ENCODE results near the gene RNASE11. TPM values are rescaled to one million over a fixed set of nuclear protein-coding genes. Genes with fewer than 3 reads are reported as not detected.

Gene RNASE11
- total and polyA plus RNA-seq, 9 of the 15 experiments (the other 6 are each of a cell fraction or from before 2014, with no cell fraction given) = 0.16 to 0.29 (median 0.22) TPM; not detected in 6

- TF ChIP-seq CEBPB (tag; IDR thresholded peaks at IDR 0.05) = peak; percentile 43
- no peak for TF ChIP-seq HNRNPUL1 (IDR thresholded peaks at IDR 0.05; ENCODE audit: low read length)
- no peak for TF ChIP-seq ZNF512 (tag; IDR thresholded peaks at IDR 0.05)
- TF ChIP-seq RFX1 (IDR thresholded peaks at IDR 0.05) = no peak
- TF ChIP-seq POLR3A (IDR thresholded peaks at IDR 0.05; ENCODE audit: borderline replicate concordance, extremely low read depth, insufficient read depth, insufficient read length) = peak; percentile 85
- TF ChIP-seq E4F1 (CRISPR knock-in tag; IDR thresholded peaks at IDR 0.05; ENCODE audit: borderline replicate concordance) = no peak
- no peak for TF ChIP-seq HSF4 (CRISPR knock-in tag; IDR thresholded peaks at IDR 0.05; ENCODE audit: borderline replicate concordance)
- TF ChIP-seq SIN3A (IDR thresholded peaks at IDR 0.05; ENCODE audit: borderline replicate concordance in 2 of 2, control insufficient read depth in 1 of 2, low read depth in 2 of 2, low read length in 2 of 2) = no peak; a peak in 1 of 4 replicates
- TF ChIP-seq ZNF830 (CRISPR knock-in tag; IDR thresholded peaks at IDR 0.05) = no peak
- TF ChIP-seq ZNF655 (CRISPR knock-in tag; IDR thresholded peaks at IDR 0.05) = no peak
- peak; percentile 100 for TF ChIP-seq TBP (optimal IDR thresholded peaks at IDR 0.05; ENCODE audit: low read depth, low read length)
- TF ChIP-seq KDM1A (IDR thresholded peaks at IDR 0.05) = peak; percentile 91 to 92
- TF ChIP-seq KAT8 (IDR thresholded peaks at IDR 0.05; ENCODE audit: low read depth) = no peak
- TF ChIP-seq ZBTB7A (IDR thresholded peaks at IDR 0.05; ENCODE audit: borderline replicate concordance, control insufficient read depth, low read depth, low read length) = no peak
- TF ChIP-seq ZNF589 (CRISPR knock-in tag; IDR thresholded peaks at IDR 0.05; ENCODE audit: low read depth) = no peak
- no peak for TF ChIP-seq HEY1 (CRISPR knock-in tag; IDR thresholded peaks at IDR 0.05; ENCODE audit: borderline replicate concordance)
- no peak for TF ChIP-seq STAG1 (CRISPR knock-in tag; IDR thresholded peaks at IDR 0.05; ENCODE audit: borderline replicate concordance)
- no peak for TF ChIP-seq PRDM10 (IDR thresholded peaks at IDR 0.05; ENCODE audit: partially characterized antibody)
These were observed 45.3 kb upstream of the RNASE11 start (continued) for GRCh38 chr14:20632831-20633691.

Measured in K562 (cell line).